Measurements from ENCODE around the gene ZBTB49. TPM values are rescaled to one million over a fixed set of nuclear protein-coding genes. Genes with fewer than 3 reads are reported as not detected.

ZBTB49 gene
- total RNA-seq, 1 donor = 9.9 TPM

DNA sequence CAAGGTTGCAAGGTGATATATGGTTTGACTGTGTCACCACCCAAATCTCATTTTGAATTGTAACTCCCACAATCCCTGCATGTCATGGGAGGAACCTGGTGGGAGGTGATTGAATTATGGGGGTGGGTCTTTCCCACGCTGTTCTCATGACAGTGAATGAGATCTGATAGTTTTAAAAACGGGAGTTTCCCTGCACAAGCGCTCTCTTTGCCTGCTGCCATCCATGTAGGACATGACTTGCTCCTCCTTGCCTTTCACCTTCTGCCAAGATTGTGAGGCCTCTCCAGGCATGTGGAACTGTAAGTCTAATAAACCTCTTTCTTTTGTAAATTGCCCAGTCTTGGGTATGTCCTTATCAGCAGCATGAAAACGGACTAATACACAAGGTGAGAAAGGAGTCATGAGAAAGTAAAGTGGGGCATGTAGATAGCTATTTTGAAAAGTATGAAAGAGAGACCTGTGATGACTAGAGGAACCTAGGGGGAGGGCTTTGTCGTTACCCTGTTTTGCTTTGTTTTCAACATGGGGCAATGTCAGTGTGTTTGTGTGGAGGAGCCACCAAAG lies 6.3 kb downstream of the ZBTB49 start:
- TF ChIP-seq, protein P1, sequence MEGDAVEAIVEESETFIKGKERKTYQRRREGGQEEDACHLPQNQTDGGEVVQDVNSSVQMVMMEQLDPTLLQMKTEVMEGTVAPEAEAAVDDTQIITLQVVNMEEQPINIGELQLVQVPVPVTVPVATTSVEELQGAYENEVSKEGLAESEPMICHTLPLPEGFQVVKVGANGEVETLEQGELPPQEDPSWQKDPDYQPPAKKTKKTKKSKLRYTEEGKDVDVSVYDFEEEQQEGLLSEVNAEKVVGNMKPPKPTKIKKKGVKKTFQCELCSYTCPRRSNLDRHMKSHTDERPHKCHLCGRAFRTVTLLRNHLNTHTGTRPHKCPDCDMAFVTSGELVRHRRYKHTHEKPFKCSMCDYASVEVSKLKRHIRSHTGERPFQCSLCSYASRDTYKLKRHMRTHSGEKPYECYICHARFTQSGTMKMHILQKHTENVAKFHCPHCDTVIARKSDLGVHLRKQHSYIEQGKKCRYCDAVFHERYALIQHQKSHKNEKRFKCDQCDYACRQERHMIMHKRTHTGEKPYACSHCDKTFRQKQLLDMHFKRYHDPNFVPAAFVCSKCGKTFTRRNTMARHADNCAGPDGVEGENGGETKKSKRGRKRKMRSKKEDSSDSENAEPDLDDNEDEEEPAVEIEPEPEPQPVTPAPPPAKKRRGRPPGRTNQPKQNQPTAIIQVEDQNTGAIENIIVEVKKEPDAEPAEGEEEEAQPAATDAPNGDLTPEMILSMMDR (IDR thresholded peaks at IDR 0.05; ENCODE audit: insufficient read depth, low read depth, low read length) = no peak

DNA sequence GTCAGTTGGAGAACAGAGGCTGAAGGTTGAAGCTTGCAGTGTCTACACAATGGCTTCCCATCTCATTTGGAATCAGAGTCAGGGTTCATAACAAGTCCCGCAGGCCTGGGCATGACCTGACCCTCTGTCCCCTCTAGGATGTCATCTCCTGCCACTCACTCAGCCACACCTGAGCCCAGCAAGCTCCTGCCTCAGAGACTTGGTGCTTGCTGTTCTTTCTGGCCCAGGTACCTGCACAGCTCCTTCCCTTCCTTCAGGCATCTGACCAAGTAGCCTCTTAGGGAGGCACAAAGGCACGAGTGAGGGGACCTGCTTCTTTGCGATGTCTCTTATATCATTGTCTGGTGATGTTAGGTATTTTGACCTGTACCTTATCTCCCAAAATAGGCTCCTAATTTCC lies 9.0 kb downstream of the ZBTB49 start:
- TF ChIP-seq, protein P1 (IDR thresholded peaks at IDR 0.05; ENCODE audit: insufficient read depth, low read depth, low read length) = no peak
- H3K4me3 ChIP-seq (ENCODE audit: low read depth, low read length) = no peak overlapping the region
- no peak for DNase-seq (ENCODE audit: low read depth)

More for the DNA sequence above, 6.3 kb downstream of the ZBTB49 start:
- DNase-seq (ENCODE audit: low read depth) = no peak
- no peak overlapping the region for H3K4me3 ChIP-seq (ENCODE audit: low read depth, low read length)

DNA sequence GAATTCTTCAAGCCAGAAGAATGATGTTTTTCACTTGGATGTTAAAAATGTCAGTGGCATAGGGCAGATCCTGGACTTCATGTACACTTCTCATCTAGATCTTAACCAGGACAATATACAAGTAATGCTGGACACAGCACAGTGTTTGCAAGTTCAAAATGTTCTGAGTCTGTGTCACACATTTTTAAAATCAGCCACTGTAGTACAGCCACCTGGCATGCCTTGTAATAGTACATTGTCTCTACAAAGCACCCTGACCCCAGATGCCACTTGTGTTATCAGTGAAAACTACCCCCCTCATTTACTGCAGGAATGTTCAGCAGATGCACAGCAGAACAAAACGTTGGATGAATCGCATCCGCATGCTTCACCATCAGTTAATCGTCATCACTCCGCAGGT lies 11.9 kb downstream of the ZBTB49 start:
- H3K4me3 ChIP-seq (ENCODE audit: low read depth, low read length) = no peak overlapping the region
- TF ChIP-seq, protein P1 (IDR thresholded peaks at IDR 0.05; ENCODE audit: insufficient read depth, low read depth, low read length) = no peak
- no peak for DNase-seq (ENCODE audit: low read depth)

DNA sequence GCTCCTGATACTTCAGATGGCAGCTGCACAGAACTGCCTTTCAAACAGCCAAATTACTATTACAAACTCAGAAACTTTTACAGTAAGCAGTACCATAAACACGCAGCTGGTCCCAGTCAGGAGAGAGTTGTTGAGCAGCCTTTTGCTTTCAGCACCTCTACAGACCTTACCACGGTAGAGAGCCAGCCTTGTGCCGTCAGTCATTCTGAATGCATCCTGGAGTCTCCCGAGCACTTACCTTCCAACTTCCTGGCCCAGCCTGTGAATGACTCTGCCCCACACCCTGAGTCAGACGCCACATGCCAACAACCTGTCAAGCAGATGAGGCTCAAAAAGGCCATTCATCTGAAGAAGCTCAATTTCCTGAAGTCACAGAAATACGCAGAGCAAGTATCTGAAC lies 12.4 kb downstream of the ZBTB49 start:
- no peak overlapping the region for H3K4me3 ChIP-seq (ENCODE audit: low read depth, low read length)
- TF ChIP-seq, protein P1 (IDR thresholded peaks at IDR 0.05; ENCODE audit: insufficient read depth, low read depth, low read length) = no peak
- DNase-seq (ENCODE audit: low read depth) = no peak

DNA sequence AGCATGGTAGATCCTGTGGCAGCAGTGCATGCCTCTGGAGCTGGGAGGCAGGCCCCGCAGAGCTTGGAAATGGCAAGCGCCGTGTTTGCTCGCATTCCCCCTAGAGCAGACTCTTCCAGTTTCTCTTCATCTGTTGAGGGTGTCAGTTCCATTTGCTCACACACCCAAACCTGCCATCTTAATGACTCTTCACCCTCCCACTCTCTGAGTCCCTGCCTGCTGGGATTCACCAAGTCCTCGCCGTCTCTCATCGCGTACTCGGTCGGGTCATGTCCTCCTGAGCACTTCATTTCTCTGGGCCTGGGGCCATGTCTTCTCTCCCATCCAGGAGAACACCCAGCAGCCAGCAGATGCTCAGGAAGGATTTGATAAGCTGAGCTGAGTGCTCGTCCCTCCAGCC lies 16.9 kb downstream of the ZBTB49 start:
- TF ChIP-seq, protein P1 (IDR thresholded peaks at IDR 0.05; ENCODE audit: insufficient read depth, low read depth, low read length) = no peak
- DNase-seq (ENCODE audit: low read depth) = no peak
- no peak overlapping the region for H3K4me3 ChIP-seq (ENCODE audit: low read depth, low read length)

DNA sequence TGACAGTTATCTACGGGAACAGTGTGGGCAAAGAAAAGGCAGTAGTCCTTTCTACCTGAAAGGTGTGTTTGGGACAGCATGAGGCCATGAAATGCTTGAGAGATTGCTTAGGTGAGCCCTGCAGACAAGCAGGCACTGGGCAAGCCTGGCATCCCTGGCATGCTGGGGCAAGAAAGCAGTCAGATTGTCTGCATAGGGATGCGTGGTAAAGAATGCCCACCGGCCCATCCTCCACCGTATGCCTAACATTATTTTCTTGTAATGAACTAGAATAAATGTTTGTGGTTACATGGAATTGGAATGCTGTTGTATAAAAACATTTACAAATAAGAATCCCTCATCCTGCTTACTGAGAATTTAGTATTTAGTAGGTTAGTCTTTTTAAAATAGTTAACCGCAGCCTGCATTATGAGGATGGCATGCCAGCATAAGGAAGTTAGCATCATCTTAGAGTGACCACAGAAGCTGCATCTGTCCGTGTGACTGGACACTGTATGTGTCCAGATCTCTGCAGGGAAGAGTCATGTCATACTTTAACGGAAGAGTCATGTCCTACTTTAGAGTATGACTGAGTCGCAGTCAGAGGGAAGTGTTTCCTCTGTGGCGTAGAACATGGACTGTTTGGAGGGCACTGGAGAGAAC lies 18.9 kb downstream of the ZBTB49 start:
- TF ChIP-seq, protein P1 (IDR thresholded peaks at IDR 0.05; ENCODE audit: insufficient read depth, low read depth, low read length) = no peak
- DNase-seq (ENCODE audit: low read depth) = peak; percentile 30
- H3K4me3 ChIP-seq (ENCODE audit: low read depth, low read length) = no peak overlapping the region

DNA sequence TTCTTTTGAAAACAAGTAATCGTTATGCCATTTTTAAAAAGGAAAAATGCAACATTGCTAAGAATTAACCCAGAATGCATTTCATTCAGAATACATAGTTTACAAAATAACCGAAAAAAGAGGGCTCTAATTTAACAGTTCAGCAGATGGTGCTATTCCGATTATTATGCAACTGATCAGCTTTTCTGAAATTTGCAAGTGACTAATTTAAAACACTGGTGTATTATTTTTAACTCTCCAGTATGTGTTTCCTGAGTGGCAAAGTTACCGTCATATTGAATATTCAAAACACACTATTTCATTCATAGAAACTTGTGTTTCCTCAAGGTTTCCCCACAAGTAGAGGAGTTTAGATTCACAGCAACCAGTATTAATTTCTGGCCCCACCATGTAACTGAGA lies 21.1 kb downstream of the ZBTB49 start:
- DNase-seq (ENCODE audit: low read depth) = no peak

More for the DNA sequence above, 21.1 kb downstream of the ZBTB49 start:
- no peak overlapping the region for H3K4me3 ChIP-seq (ENCODE audit: low read depth, low read length)
- TF ChIP-seq, protein P1 (IDR thresholded peaks at IDR 0.05; ENCODE audit: insufficient read depth, low read depth, low read length) = no peak
